ENCODE data around the gene TERB2.
"Not testable (repeated sequence)": the region's sequence is repeated elsewhere in the genome, so short reads cannot be mapped to it uniquely, and the experiment has no call there.

The TERB2 gene

DNA sequence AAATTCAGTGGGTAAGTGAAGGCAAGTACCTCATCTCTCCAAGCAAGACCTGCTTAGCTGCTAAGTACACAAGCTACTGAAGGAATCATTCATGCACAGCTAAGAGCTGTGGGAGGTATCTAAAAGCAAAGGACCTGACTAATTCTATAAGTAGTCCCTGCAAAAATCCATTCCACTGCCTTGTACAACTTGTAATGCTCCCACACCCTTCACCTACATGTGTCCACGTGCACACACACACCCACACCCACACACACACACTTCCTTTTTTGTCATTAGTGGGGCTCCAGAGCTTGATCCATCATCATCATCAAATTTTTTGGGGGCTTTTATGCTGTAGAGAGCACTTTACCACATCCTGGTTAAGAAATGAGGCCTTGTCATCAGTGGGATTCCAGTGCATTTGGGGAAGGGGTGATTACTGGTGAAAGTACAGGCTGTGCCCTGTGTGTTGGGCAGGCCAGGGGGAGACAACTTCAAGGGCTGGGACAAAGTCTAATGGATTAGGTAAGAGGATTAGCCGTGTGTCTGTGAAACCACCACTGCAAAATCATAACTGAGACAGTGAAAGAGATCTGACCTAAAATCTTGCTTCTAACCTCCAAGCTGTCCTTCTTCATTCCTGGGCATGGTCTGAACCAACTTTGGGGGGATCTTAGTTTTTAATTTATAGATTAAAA, 47.4 kb downstream of the TERB2 start:
- not testable (repeated sequence) for DNase-seq

DNA sequence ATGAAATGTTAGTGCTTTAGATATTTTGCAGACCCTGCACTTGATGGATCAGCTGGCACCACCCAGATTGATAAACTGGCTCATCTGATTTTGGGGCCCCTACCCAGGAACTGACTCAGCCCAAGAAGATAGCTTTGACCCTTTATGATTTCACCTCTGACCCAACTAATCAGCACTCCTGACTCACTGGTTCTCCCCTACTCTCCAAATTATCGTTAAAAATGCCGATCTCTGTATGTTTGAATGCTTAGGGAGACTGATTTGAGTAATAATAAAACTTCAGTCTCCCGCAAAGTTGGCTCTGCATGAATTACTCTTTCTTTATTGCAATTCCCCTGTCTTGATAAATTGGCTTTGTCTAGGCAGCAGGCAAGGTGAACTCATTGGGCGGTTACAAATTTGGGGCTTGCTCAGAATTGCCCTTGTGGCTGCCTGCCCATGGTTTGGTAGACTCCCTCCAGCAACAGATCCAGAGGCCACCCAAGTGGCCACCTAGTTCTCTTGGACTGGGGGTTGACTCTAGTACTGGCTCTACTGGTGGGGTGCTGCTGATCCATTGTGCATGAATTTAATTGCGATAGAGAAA, 48.2 kb downstream of the TERB2 start:
- not testable (repeated sequence) for DNase-seq

DNA sequence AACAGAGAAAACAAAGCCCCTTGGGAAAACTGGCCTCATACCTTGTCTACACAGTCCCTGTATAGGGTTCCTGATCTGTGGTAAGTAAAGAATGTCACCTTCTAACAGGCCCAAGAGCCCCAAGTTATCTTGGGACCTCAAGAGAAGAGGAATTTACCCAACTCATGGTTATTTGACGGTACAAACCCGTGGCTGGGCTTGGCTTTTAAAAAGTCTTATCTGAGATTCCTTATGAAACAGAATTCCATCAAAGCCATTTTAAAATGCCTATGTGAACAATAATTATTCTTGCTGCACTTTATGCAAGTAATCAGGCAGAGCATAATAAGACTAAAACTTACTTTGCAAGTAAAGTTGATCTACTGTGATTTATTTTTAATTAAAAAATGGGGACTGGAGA, 52.6 kb downstream of the TERB2 start:
- no peak for DNase-seq

DNA sequence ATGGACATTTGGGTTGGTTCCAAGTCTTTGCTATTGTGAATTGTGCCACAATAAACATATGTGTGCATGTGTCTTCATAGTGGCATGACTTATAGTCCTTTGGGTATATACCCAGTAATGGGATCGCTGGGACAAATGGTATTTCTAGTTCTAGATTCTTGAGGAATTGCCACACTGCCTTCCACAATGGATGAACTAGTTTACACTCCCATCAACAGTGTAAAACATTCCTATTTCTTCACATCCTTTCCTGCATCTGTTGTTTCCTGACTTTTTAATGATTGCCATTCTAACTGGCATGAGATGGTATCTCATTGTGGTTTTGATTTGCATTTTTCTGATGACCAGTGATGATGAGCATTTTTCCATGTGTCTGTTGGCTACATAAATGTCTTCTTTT, 58.6 kb downstream of the TERB2 start:
- DNase-seq = not testable (repeated sequence)

DNA sequence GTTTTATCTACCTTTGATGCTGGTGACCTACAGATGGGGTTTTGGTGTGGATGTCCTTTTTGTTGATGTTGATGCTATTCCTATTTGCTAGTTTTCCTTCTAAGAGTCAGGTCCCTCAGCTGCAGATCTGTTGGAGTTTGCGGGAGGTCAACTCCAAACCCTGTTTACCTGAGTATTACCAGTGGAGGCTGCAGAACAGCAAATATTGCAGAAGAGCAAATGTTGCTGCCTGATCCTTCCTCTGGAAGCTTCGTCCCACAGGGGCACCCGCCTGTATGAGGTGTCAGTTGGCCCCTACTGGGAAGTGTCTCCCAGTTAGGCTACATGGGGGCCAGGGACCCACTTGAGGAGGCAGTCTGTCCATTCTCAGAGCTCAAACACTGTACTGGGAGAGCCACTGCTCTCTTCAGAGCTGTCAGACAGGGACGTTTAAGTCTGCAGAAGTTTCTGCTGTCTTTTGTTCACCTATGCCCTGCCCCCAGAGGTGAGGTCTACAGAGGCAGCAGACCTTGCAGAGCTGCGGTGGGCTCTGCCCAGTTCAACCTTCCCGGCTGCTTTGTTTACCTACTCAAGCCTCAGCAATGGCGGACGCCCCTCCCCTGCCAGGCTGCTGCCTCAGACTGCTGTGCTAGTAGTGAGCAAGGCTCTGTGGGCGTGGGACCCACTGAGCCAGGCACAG, 63.9 kb downstream of the TERB2 start:
- not testable (repeated sequence) for DNase-seq

DNA sequence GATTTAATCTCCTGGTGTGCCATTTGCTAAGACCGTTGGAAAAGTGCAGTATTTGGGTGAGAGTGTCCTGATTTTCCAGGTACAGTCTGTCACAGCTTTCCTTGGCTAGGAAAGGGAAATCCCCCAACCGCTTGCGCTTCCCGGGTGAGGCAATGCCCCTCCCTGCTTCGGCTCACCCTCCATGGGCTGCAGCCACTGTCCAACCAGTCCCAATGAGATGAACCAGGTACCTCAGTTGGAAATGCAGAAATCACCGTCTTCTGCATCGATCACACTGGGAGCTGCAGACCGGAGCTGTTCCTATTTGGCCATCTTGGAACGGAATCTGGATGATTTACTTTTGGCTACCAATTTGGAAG, 64.4 kb downstream of the TERB2 start:
- not testable (repeated sequence) for DNase-seq

DNA sequence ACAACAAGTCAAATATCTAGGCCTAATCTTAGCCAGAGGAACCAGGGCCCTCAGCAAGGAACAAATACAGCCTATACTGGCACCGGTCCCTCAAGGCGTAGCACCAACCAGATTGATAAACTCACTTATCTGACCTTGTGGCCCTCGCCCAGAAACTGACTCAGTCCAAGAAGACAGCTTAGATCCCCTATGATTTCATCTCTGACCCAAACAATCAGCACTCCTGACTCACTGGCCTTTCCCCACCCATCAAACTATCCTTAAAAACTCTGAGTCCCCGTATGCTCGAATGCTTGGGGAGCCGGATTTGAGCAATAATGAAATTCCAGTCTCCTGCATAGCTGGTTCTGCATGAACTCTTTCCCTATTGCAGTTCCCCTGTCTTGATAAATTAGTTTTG, 64.9 kb downstream of the TERB2 start:
- DNase-seq = no peak

DNA sequence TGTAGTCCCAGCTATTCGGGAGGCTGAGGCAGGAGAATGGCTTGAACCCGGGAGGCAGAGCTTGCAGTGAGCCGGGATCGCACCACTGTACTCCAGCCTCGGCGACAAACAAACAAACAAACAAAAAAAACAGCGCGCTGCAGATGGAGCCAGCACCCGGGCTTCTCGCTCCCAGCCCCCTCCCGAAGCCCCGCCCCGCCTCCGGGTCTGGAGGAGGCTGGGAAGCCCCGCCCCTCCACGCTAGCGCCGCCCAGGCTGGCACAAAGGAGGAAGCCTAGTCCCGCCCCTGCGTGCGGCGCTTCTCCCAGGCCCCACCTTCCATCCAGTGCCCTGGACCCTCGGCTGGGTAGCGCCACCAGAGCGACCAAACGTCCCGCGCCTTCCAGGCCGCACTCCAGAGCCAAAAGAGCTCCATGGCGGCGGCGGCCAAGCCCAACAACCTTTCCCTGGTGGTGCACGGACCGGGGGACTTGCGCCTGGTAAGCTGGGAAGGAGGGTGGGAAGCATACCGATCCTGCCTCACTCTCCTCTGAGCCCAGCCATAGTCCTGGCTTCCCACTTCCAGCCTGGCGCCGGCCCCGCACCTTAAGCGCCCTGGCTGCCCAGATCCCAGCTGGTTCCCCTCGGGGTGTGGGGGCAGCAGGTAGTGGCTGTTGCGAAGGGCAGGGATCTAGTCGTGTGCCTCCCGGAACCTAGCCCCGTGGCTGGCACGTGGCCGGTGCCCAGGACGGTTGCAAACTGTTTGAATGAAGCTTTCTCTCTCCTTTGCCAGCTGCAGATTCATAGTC, 66.6 kb downstream of the TERB2 start, which contains the start of gene SORD:
Gene SORD, plus strand, starts transcription at position 325 of the 788 bp plus-strand sequence. Its CDS starts 89 bp downstream, at position 414.
- DNase-seq = peak; percentile 82

DNA sequence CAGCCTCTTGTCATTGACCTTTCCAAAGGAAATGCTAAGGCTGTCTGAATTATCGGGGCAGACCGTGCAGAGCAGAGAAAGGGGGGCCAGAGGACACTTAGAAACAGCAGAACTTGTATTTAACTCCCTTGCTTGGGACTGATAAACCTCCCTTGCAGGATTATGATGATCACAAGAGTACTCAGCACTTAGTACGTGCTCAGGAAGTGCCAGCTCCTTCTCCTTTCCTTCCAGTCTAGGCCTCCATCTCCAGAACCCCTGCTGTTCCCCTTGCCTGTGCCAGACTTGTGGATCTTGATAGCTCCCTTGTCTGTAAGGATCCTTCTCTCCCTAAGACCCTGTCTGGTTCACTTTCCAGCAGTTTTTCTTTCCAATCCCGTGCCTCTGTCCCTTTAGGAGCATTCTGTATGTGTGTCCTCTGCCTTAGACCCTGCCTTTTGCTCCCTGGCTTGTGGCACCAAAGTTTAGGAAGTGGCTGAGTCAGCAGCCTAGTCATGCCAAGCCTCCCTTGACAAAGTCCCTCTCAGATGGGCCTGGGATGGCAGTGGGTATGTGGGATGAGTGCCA, 67.3 kb downstream of the TERB2 start:
- DNase-seq = peak; percentile 15

DNA sequence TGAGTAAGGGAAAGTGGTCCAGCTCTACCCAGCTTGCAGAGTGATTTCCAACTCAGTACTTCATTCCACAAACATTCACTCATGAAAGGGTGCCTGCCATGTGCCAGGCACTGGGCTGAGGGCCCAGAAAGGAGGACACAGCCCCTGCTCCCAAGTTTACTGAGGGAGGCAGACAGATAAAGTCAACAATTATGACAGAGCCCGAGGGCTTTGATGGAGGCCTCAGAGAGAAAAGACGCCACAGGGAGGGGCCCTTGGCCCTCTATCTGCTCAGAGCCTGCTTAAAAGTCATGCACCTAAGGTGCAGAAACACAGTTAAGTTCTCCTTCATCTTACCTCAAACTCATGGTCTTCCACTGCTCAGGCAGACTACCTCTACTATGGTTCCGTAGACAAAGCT, 68.2 kb downstream of the TERB2 start:
- not testable (repeated sequence) for DNase-seq

DNA sequence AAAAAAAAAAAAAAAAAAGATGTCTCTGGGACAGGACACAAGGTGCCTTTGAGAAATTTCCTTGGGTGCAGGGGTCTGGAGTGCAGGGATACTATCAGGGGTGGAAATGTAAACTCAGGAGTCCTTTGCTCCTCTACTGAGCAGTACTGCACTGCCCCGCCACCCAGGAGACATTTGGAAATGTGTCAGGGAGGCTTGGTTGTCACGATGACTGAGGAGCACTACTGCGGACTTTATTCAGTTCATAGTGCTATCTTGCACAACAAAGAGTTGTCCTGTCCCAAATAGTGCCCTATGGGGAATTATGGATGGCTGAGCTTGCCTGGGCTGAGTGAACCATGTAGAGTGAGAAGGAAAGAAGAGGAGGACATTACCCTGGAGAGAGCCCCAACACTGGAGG, 69.1 kb downstream of the TERB2 start:
- not testable (repeated sequence) for DNase-seq

DNA sequence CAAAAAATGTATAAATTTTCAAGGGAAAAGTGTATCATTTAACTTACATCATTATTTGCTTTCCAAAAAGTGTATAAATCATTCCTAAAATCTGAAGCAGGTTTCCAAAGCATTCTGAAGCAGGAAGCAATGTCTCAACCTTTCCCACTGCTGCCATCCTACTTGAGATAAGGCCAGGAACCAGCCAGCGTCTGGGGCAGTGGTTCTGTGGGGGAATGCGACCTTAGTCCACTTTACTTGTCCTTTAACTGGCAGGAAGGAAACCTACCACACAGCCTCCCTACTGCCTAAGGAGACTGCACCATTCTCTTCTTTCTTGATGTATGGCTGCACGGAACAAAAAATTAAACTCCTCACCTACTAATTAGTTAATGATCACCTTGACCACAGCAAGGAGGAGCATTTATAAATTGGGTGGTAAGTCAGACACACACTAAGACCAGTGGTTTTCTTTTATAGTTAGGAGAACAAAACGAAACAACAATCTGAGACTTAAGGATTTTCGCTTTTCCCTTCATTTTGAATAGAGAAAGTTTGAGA, 70.2 kb downstream of the TERB2 start:
- no peak for DNase-seq

DNA sequence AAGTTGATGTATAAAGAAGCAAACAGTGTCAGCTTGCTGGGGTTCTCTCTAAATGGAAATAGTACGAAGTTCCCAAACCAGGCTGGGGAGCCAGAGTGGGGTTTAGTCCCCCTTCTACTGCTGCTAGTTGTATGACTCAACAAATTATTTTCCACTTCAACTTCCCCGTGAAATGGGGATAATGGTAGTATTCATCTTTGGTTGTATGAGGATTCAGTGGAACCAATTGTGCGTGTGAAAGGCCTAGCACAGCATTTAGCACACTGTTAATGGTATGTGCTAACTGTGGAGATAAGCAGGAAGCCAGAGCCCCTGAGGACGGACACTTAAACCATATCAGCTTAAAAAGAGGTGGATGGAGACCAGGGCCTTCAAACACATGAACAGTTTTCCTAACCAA, 70.7 kb downstream of the TERB2 start:
- no peak for DNase-seq

All from fibroblast of skin of right quadriceps (primary cell).